ENCODE data around the gene MT3. TPM values are rescaled to one million over a fixed set of nuclear protein-coding genes. Genes with fewer than 3 reads are reported as not detected.
"Not testable (repeated sequence)": the region's sequence is repeated elsewhere in the genome, so short reads cannot be mapped to it uniquely, and the experiment has no call there.

The MT3 gene
- total RNA-seq, 4 donors from 2014 or later, result 4.2 TPM; not detected in 3

- in situ Hi-C loops (cut with MboI; ENCODE audit: low pct_ligation_motif_present in 1 of 4, low pct_unique_long_range_greater_than_20kb in 1 of 4, low sequenced_read_pairs in 3 of 4), result no loop called here
- H3K4me3 ChIP-seq, result peak overlapping the region in 3 of 4 donors; percentile 24 to 42 (median 38)
These were observed 27.4 kb downstream of the MT3 start for GRCh38 chr16:56616608-56617211.

GRCh38 chr16:56617212-56618085 lies 28.1 kb downstream of the MT3 start:
- WGBS, 2 donors (ENCODE audit: low coverage in 1 of 2), result 17% methylated on average over 33 of the region's 41 CpGs; no CpG with 5 or more reads in 1 of the 2 donors
- TF ChIP-seq EP300 (IDR thresholded peaks at IDR 0.05; ENCODE audit: low read depth) (no peak), POLR2AphosphoS5 (IDR thresholded peaks at IDR 0.05) (peak; percentile 30 to 79 (median 68)), CTCF (IDR thresholded peaks at IDR 0.05) (no peak), POLR2A (IDR thresholded peaks at IDR 0.05) (peak; percentile 32)
- intact Hi-C loops (cut with DNase I; ENCODE audit: low total_unique reads), result no loop called here

More at GRCh38 chr16:56616608-56617211, 27.4 kb downstream of the MT3 start:
- peak overlapping the region; percentile 25 to 55 (median 41) for H3K27ac ChIP-seq
- no peaks in the 10 kb centered on the region for H3K9me3 ChIP-seq
- peaks cover 4% of the 10 kb centered on the region for H3K27me3 ChIP-seq
- no peaks in the 10 kb centered on the region for H3K36me3 ChIP-seq
- DNase-seq, result no peak
- WGBS, 2 donors (ENCODE audit: low coverage in 1 of 2), result 66 to 90% methylated on average over 2 to 23 of the region's 23 CpGs
- intact Hi-C loops (cut with DNase I; ENCODE audit: low total_unique reads), result no loop called here
- H3K4me1 ChIP-seq, result peaks cover 5 to 16% (median 10%) of the 10 kb centered on the region in 4 donors
- TF ChIP-seq POLR2A (IDR thresholded peaks at IDR 0.05) (no peak), EP300 (IDR thresholded peaks at IDR 0.05; ENCODE audit: low read depth) (no peak), CTCF (IDR thresholded peaks at IDR 0.05) (no peak)

GRCh38 chr16:56618138-56618537 lies 28.8 kb downstream of the MT3 start:
- in situ Hi-C loops (cut with MboI; ENCODE audit: low pct_ligation_motif_present in 1 of 4, low pct_unique_long_range_greater_than_20kb in 1 of 4, low sequenced_read_pairs in 3 of 4), result no loop called here
- Histone ChIP-seq H3K4me3 (no peak overlapping the region), H3K27ac (no peak overlapping the region), H3K4me1 (peaks cover 5 to 16% (median 10%) of the 10 kb centered on the region in 4 donors), H3K36me3 (no peaks in the 10 kb centered on the region), H3K27me3 (peaks cover 4% of the 10 kb centered on the region), H3K9me3 (no peaks in the 10 kb centered on the region)
- 83 to 100% methylated on average over 2 to 6 of the region's 6 CpGs for WGBS, 2 donors (ENCODE audit: low coverage in 1 of 2)
- intact Hi-C loops (cut with DNase I; ENCODE audit: low total_unique reads), result no loop called here
- DNase-seq, result no peak
- TF ChIP-seq POLR2AphosphoS5 (IDR thresholded peaks at IDR 0.05), result no peak
- no peak for TF ChIP-seq EP300 (IDR thresholded peaks at IDR 0.05; ENCODE audit: low read depth)
- no peak for TF ChIP-seq POLR2A (IDR thresholded peaks at IDR 0.05)
- no peak for TF ChIP-seq CTCF (IDR thresholded peaks at IDR 0.05)

More at GRCh38 chr16:56617212-56618085, 28.1 kb downstream of the MT3 start:
- Histone ChIP-seq H3K4me1 (peaks cover 5 to 16% (median 10%) of the 10 kb centered on the region in 4 donors), H3K9me3 (no peaks in the 10 kb centered on the region), H3K27me3 (peaks cover 4% of the 10 kb centered on the region), H3K4me3 (peak overlapping the region; percentile 8 to 42 (median 31)), H3K27ac (peak overlapping the region; percentile 25 to 55 (median 41)), H3K36me3 (no peaks in the 10 kb centered on the region)
- peak; percentile 70 for DNase-seq
- in situ Hi-C loops (cut with MboI; ENCODE audit: low pct_ligation_motif_present in 1 of 4, low pct_unique_long_range_greater_than_20kb in 1 of 4, low sequenced_read_pairs in 3 of 4), result no loop called here

- intact Hi-C loops (cut with DNase I; ENCODE audit: low total_unique reads) (no loop called here), in situ Hi-C loops (cut with MboI; ENCODE audit: low pct_ligation_motif_present in 1 of 4, low pct_unique_long_range_greater_than_20kb in 1 of 4, low sequenced_read_pairs in 3 of 4) (no loop called here)
- Histone ChIP-seq H3K4me1 (peaks cover 5 to 21% (median 12%) of the 10 kb centered on the region in 4 donors), H3K9me3 (no peaks in the 10 kb centered on the region), H3K4me3 (no peak overlapping the region), H3K27ac (no peak overlapping the region), H3K27me3 (peaks cover 4% of the 10 kb centered on the region), H3K36me3 (no peaks in the 10 kb centered on the region)
- no peak for DNase-seq
- TF ChIP-seq EP300 (IDR thresholded peaks at IDR 0.05; ENCODE audit: low read depth) (no peak), POLR2AphosphoS5 (IDR thresholded peaks at IDR 0.05) (no peak), CTCF (IDR thresholded peaks at IDR 0.05) (no peak), POLR2A (IDR thresholded peaks at IDR 0.05) (no peak)
- WGBS, 2 donors (ENCODE audit: low coverage in 1 of 2), result 91% methylated on average over 7 of the region's 8 CpGs; no CpG with 5 or more reads in 1 of the 2 donors
These were observed 31.1 kb downstream of the MT3 start for GRCh38 chr16:56620339-56620897.

- intact Hi-C loops (cut with DNase I; ENCODE audit: low total_unique reads); H3K27me3 ChIP-seq; H3K36me3 ChIP-seq; H3K4me3 ChIP-seq; in situ Hi-C loops (cut with MboI; ENCODE audit: low pct_ligation_motif_present in 1 of 4, low pct_unique_long_range_greater_than_20kb in 1 of 4, low sequenced_read_pairs in 3 of 4); H3K27ac ChIP-seq; H3K9me3 ChIP-seq; DNase-seq: not testable (repeated sequence)
- H3K4me1 ChIP-seq, result peaks cover 5 to 28% (median 24%) of the 10 kb centered on the region in 4 donors
- 30 to 79% methylated on average over 1 to 4 of the region's 4 CpGs for WGBS, 2 donors (ENCODE audit: low coverage in 1 of 2)
These were observed 32.5 kb downstream of the MT3 start for GRCh38 chr16:56621665-56622445.
